Testis (tissue), 2 donors: Measurements from ENCODE around the gene SUFU.

Experiments used
- POLR2A ChIP-seq: fragments of 450-650 bp; IDR thresholded peaks from one replicate; pipeline ENCODE4 v1.6.1; 2017; ENCODE audit warnings: antibody characterized with exemption, mild to moderate bottlenecking, moderate library complexity
- TF ChIP-seq, protein P1 (sequence below), 3 experiments: fragments of 450-650 bp in 2 of 3; fragments of 200-600 bp in 1 of 3; sonication (generic) in 1 of 3; IDR thresholded peaks; one replicate each; pipeline ENCODE4 v1.5.1; 2016 to 2019; ENCODE audit warnings: antibody characterized with exemption in 3 of 3, mild to moderate bottlenecking in 2 of 3, moderate library complexity in 1 of 3

DNA sequence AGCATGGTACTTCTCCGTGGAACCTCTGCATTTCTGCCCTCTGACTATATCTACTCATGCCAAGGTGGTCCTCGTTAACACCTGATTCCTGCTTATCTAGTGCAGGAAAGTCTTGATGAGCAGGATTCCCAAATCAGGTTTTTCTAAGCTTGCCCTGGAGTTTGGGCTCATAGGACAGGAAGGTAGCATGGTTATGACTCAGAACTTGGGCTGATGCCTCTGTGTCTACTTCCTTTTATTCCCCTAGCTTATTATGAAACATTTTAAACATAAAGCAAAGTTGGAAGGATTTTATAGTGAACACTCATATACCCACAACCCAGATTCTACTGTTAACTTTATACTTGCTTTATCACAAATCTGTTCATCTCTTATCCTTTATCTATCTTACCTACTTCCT lies 5.6 kb downstream of the SUFU start:
- TF ChIP-seq, protein P1, sequence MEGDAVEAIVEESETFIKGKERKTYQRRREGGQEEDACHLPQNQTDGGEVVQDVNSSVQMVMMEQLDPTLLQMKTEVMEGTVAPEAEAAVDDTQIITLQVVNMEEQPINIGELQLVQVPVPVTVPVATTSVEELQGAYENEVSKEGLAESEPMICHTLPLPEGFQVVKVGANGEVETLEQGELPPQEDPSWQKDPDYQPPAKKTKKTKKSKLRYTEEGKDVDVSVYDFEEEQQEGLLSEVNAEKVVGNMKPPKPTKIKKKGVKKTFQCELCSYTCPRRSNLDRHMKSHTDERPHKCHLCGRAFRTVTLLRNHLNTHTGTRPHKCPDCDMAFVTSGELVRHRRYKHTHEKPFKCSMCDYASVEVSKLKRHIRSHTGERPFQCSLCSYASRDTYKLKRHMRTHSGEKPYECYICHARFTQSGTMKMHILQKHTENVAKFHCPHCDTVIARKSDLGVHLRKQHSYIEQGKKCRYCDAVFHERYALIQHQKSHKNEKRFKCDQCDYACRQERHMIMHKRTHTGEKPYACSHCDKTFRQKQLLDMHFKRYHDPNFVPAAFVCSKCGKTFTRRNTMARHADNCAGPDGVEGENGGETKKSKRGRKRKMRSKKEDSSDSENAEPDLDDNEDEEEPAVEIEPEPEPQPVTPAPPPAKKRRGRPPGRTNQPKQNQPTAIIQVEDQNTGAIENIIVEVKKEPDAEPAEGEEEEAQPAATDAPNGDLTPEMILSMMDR (IDR thresholded peaks at IDR 0.05), result no peak
- TF ChIP-seq POLR2A, result no peak
